GM12878 (cell line): Measurements from ENCODE around the gene MAN2B1. TPM values are rescaled to one million over a fixed set of nuclear protein-coding genes. Genes with fewer than 3 reads are reported as not detected.

Source experiments
- ATAC-seq: fragments of 200-7000 bp; cut with Tn5 transposase; 3 replicates; pipeline ENCODE4 v1.9.1; 2020; ENCODE audit warnings: mild to moderate bottlenecking, moderate library complexity
- BruUV-seq: library from RNA; stranded (reverse); fragments of 400-500 nt; replicated peaks from 2 replicates; lab custom pipeline; 2021; lab: Mats Ljungman, UMichigan
- CTCF ChIA-PET: fragments of 300-600 bp; sonication (Branson Sonifier 250); formaldehyde crosslinking; extraction: SDS; loops from one replicate; lab custom pipeline; 2021; ENCODE audit warnings: inconsistent platforms; lab: Yijun Ruan, JAX
- POLR2A ChIA-PET: fragments of 350-600 bp; formaldehyde crosslinking; extraction: SDS; loops from one replicate; lab custom pipeline; 2021; ENCODE audit warnings: inconsistent platforms; lab: Charles Lee
- RAD21 ChIA-PET: fragments of 300-600 bp; sonication (Branson Sonifier 250); formaldehyde crosslinking; loops from one replicate; lab custom pipeline; 2023; ENCODE audit warnings: antibody characterized with exemption; ENCODE audit not compliant: unreplicated experiment; lab: Charles Lee
- SMC1A ChIA-PET: fragments of 300-600 bp; sonication (Branson Sonifier 250); formaldehyde crosslinking; loops from one replicate; lab custom pipeline; 2023; ENCODE audit not compliant: unreplicated experiment, uncharacterized antibody; lab: Charles Lee
- DNase-seq: peaks from one replicate; pipeline ENCODE4 v3.0.0-alpha.2; 2011; ENCODE audit warnings: low read depth, low spot score
- FAIRE-seq: peaks from 3 replicates; lab custom pipeline; 2011; peaks lifted over from hg19 to GRCh38; lab: Jason Lieb, UNC
- H2AFZ ChIP-seq: 2 replicates; pipeline ENCODE4 v1.6.0; 2011; ENCODE audit warnings: low read depth, low read length, control low read depth; ENCODE audit not compliant: control insufficient read depth
- H3K27ac ChIP-seq: 2 replicates; pipeline ENCODE4 v1.5.1; 2011; ENCODE audit warnings: control low read depth; ENCODE audit not compliant: control insufficient read depth, insufficient read depth
- H3K27me3 ChIP-seq, 2 experiments: replicated peaks in 1 of 2; 2 replicates each; pipeline versions ENCODE4 v1.6.0 to v1.6.1; 2011; ENCODE audit warnings: low read length in 1 of 2; ENCODE audit not compliant: control insufficient read depth in 2 of 2, insufficient read depth in 2 of 2
- H3K36me3 ChIP-seq, 2 experiments: 2 replicates each; pipeline ENCODE4 v1.5.1; 2011; ENCODE audit warnings: low read length in 1 of 2; ENCODE audit not compliant: control insufficient read depth in 2 of 2, insufficient read depth in 2 of 2
- H3K4me1 ChIP-seq: 2 replicates; pipeline ENCODE4 v1.6.1; 2011; ENCODE audit warnings: mild to moderate bottlenecking, low read length, moderate library complexity, mixed read lengths; ENCODE audit not compliant: control insufficient read depth, insufficient read depth
- H3K4me2 ChIP-seq: 2 replicates; pipeline ENCODE4 v1.6.0; 2011; ENCODE audit warnings: control low read depth; ENCODE audit not compliant: control insufficient read depth, insufficient read depth
- H3K4me3 ChIP-seq: fragments of 200-600 bp; sonication (generic); 2 replicates; pipeline ENCODE4 v1.5.1; 2016
- H3K79me2 ChIP-seq: 2 replicates; pipeline ENCODE4 v1.6.0; 2011; ENCODE audit warnings: low read length; ENCODE audit not compliant: control insufficient read depth, insufficient read depth
- H3K9ac ChIP-seq: 2 replicates; pipeline ENCODE4 v1.8.0; 2011; ENCODE audit warnings: low read length, control low read depth, mixed read lengths; ENCODE audit not compliant: control insufficient read depth, insufficient read depth
- H3K9me3 ChIP-seq: replicated peaks from 3 replicates; pipeline ENCODE4 v1.5.1; 2011; ENCODE audit warnings: mild to moderate bottlenecking, low read length; ENCODE audit not compliant: control insufficient read depth, insufficient read depth
- H4K20me1 ChIP-seq: 2 replicates; pipeline ENCODE4 v1.6.0; 2011; ENCODE audit not compliant: control insufficient read depth, insufficient read depth
- CUX1 ChIP-seq: IDR thresholded peaks from 2 replicates; pipeline ENCODE4 v1.6.1; 2012; ENCODE audit warnings: improper control_type of control experiment, low read depth, low read length; ENCODE audit not compliant: insufficient replicate concordance
- ESRRA ChIP-seq: IDR thresholded peaks from 2 replicates; pipeline ENCODE4 v1.6.1; 2012; ENCODE audit warnings: mild to moderate bottlenecking, low read length, improper control_type of control experiment
- IKZF2 ChIP-seq, 2 experiments: fragments of 450-650 bp; IDR thresholded peaks; 2 replicates each; pipeline ENCODE4 v1.6.1; 2017; ENCODE audit warnings: mild to moderate bottlenecking in 2 of 2, moderate library complexity in 2 of 2
- MAX ChIP-seq: IDR thresholded peaks from 2 replicates; pipeline ENCODE4 v1.6.1; 2012; ENCODE audit warnings: low read depth, low read length, improper control_type of control experiment
- PBX3 ChIP-seq: IDR thresholded peaks from 2 replicates; pipeline ENCODE4 v1.6.1; 2011; ENCODE audit warnings: mild to moderate bottlenecking, low read depth, low read length, moderate library complexity; ENCODE audit not compliant: insufficient replicate concordance
- RAD51 ChIP-seq: fragments of 450-650 bp; IDR thresholded peaks from 2 replicates; pipeline ENCODE4 v1.6.1; 2016; ENCODE audit warnings: moderate library complexity, mild to moderate bottlenecking, inconsistent platforms
- SP1 ChIP-seq: IDR thresholded peaks from one replicate; pipeline ENCODE4 v1.6.1; 2011; ENCODE audit warnings: low read depth, low read length
- STAT1 ChIP-seq: fragments of 450-650 bp; conservative IDR thresholded peaks from 2 replicates; pipeline ENCODE4 v1.6.1; 2014; ENCODE audit warnings: antibody characterized with exemption, mild to moderate bottlenecking
- TAF1 ChIP-seq: IDR thresholded peaks from 2 replicates; pipeline ENCODE4 v1.6.1; 2011; ENCODE audit warnings: mild to moderate bottlenecking, low read depth, low read length, borderline replicate concordance
- TCF12 ChIP-seq: IDR thresholded peaks from 2 replicates; pipeline ENCODE4 v1.6.1; 2011; ENCODE audit warnings: low read depth, mild to moderate bottlenecking, low read length
- USF2 ChIP-seq: IDR thresholded peaks from 2 replicates; pipeline ENCODE4 v1.6.1; 2011; ENCODE audit warnings: low read depth, low read length, improper control_type of control experiment, borderline replicate concordance
- ZNF207 ChIP-seq: fragments of 450-650 bp; IDR thresholded peaks from 2 replicates; pipeline ENCODE4 v1.6.1; 2014; ENCODE audit warnings: antibody characterized with exemption, mild to moderate bottlenecking, borderline replicate concordance
- ZNF24 ChIP-seq: fragments of 450-650 bp; IDR thresholded peaks from 2 replicates; pipeline ENCODE4 v1.6.1; 2017; ENCODE audit warnings: antibody characterized with exemption, mild to moderate bottlenecking
- WGBS: methylation state at CpG from one replicate; pipeline ENCODE4 v1.1.6; 2016; ENCODE audit warnings: low lambda C conversion rate; ENCODE audit not compliant: insufficient replicate concordance, insufficient coverage; ENCODE audit errors: missing lambda C conversion rate; 5-methylcytosine and 5-hydroxymethylcytosine counted together
- in situ Hi-C: fragments of 300-500 bp; cut with MboI; formaldehyde crosslinking; loops from 9 replicates; pipeline ENCODE4 v1.14.3; 2018; ENCODE audit warnings: mixed read lengths
- intact Hi-C: fragments of 100-400 bp; cut with micrococcal nuclease; formaldehyde crosslinking; loops from one replicate; pipeline ENCODE4 v1.14.2; 2022; ENCODE audit not compliant: unreplicated experiment
- polyA plus RNA-seq, 11 experiments: library from polyadenylated mRNA; depleted of rRNA in 4 of 11; unstranded in 6 of 11; stranded (reverse) in 5 of 11; fragments of >200 nt; fragmentation: Nextera tagmentation in 4 of 11; fragmentation: Illumina TruSeq in 1 of 11; extraction: Ambion mirVana in 4 of 11; extraction: Trizol in 1 of 11; gene quantifications; 1 replicate in 1 of 11; 2 replicates in 10 of 11; pipeline versions ENCODE4 v1.2.1 to v1.2.3, GENCODE V29; 2011 to 2016; ENCODE audit warnings: inconsistent platforms in 2 of 11, missing spikeins in 2 of 11, low read depth in 1 of 11
- total RNA-seq, 4 experiments: library from RNA; depleted of rRNA in 3 of 4; stranded (reverse); fragments of >200 nt in 3 of 4; fragmentation: Illumina TruSeq in 1 of 4; extraction: Trizol in 1 of 4; gene quantifications; 2 replicates each; pipeline versions ENCODE4 v1.2.1 to v1.2.3, GENCODE V29; 2013 to 2021

Gene MAN2B1
- total and polyA plus RNA-seq, 10 of the 15 experiments (the other 5 are each of a cell fraction or from before 2014, with no cell fraction given) = 7.6 to 224 (median 81.4) TPM

- Histone ChIP-seq H3K79me2 (no peaks in the 10 kb centered on the region), H3K4me1 (0 out of 2 replicates have a peak, but pooled peaks cover 5% of the 10 kb centered on the region), H3K27me3 (no peaks in the 10 kb centered on the region), H3K4me2 (no peak overlapping the region), H2AFZ (no peak overlapping the region), H3K4me3 (no peak overlapping the region), H3K36me3 (no peaks in the 10 kb centered on the region; a peak in 1 of 4 replicates), H3K27ac (no peak overlapping the region), H4K20me1 (no peaks in the 10 kb centered on the region), H3K9ac (no peak overlapping the region), H3K9me3 (no peaks in the 10 kb centered on the region)
- CTCF ChIA-PET = no interaction called here
- BruUV-seq = no TSS peak
- no peak for DNase-seq
- TF ChIP-seq USF2 (no peak), SP1 (no peak), STAT1 (no peak), TAF1 (no peak), PBX3 (no peak), ZNF24 (no peak), RAD51 (no peak), CUX1 (no peak), IKZF2 (IDR thresholded peaks at IDR 0.05) (no peak), ZNF207 (no peak), TCF12 (no peak), ESRRA (no peak), MAX (no peak)
- in situ Hi-C loops (no loop called here), intact Hi-C loops (no loop called here)
- SMC1A ChIA-PET = no interaction called here
- no peak for ATAC-seq
- 97% methylated on average over 12 of the region's 13 CpGs for WGBS
- RAD21 ChIA-PET = no interaction called here
- POLR2A ChIA-PET = no interaction called here
- no peak for FAIRE-seq
Measured at GRCh38 chr19:12636631-12637030, 29.9 kb downstream of the MAN2B1 start.
